Heart left ventricle (tissue), 13 donors: ENCODE measurements around the gene FAAP20.

Experiments used
- POLR2A ChIP-seq, 2 donors: fragments of 450-650 bp; IDR thresholded peaks; one replicate each; pipeline ENCODE4 v1.6.1; 2017; ENCODE audit warnings: antibody characterized with exemption in 2 of 2, mild to moderate bottlenecking in 2 of 2, moderate library complexity in 2 of 2
- TF ChIP-seq, protein P1 (sequence below), 12 donors: fragments of 200-600 bp; sonication (generic) in 4 of 12; IDR thresholded peaks; one replicate each; pipeline versions ENCODE4 v1.5.0 to v1.8.0; 2018 to 2022; ENCODE audit warnings: antibody characterized with exemption in 12 of 12, mild to moderate bottlenecking in 5 of 12
- donor health status: ischemic (EF 13 %, LVEDD 7.1; RV severe dilation, severe dysfunction).
- donor health status: DM: no; HTN: yes; CAD: no.
- donor health status: DM: no; HTN: no; CAD: no.
- donor health status: ischemic (EF 25% LVEDD 6.9; RV normal size, moderate dysfunction).
- donor health status: ischemic (EF 25% LVEDD 5.7; RV mildly dilated, moderate dysfunction).
- donor health status: ischemic (EF 35%, LVEDD 5.7; RV mildly dilated, moderate dysfunction).
- donor health status: nonischemic (EF 11% LVEDD 7.7; RV severe dilation, severe dysfunction).
- donor health status: DM: yes; HTN: yes; CAD: no.
- donor health status: PGD.
- donor health status: ischemic (EF 29% LVEDD 5.4; RV normal size, mild dysfunction).
- donor health status: nonischemic (EF 23%, LVEDD 6.1; RV moderate dilation, normal function).

DNA sequence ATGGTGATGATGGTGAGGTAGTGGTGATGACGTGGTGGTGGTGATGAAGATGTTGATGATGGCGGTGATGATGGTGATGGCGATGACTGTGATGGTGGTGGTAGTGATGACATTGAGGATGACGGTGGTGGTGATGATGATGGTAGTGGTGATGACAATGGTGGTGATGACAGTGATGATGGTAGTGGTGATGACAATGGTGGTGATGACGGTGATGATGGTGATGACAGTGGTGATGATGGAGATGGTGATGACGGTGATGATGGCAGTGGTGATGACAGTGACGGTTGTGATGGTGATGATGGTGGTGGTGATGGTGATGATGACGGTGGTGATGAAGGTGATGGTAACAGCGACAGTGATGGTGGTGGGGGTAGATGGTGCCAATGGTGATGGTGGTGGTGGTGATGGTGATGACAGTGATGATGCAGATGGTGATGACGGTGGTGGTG lies 39.4 kb downstream of the FAAP20 start:
- TF ChIP-seq, protein P1, sequence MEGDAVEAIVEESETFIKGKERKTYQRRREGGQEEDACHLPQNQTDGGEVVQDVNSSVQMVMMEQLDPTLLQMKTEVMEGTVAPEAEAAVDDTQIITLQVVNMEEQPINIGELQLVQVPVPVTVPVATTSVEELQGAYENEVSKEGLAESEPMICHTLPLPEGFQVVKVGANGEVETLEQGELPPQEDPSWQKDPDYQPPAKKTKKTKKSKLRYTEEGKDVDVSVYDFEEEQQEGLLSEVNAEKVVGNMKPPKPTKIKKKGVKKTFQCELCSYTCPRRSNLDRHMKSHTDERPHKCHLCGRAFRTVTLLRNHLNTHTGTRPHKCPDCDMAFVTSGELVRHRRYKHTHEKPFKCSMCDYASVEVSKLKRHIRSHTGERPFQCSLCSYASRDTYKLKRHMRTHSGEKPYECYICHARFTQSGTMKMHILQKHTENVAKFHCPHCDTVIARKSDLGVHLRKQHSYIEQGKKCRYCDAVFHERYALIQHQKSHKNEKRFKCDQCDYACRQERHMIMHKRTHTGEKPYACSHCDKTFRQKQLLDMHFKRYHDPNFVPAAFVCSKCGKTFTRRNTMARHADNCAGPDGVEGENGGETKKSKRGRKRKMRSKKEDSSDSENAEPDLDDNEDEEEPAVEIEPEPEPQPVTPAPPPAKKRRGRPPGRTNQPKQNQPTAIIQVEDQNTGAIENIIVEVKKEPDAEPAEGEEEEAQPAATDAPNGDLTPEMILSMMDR (IDR thresholded peaks at IDR 0.05), result no peak
- no peak for TF ChIP-seq POLR2A (IDR thresholded peaks at IDR 0.05)
